NT2/D1 (cell line): ENCODE measurements around the gene EFCAB6.

ENCODE experiments used
- SUZ12 ChIP-seq: IDR thresholded peaks from 2 replicates; pipeline ENCODE4 v1.6.1; 2011; ENCODE audit not compliant: insufficient read length, insufficient read depth; ENCODE audit errors: extremely low read depth
- YY1 ChIP-seq: IDR thresholded peaks from 2 replicates; pipeline ENCODE4 v1.6.1; 2011; ENCODE audit not compliant: insufficient read length, insufficient read depth
- ZNF274 ChIP-seq: IDR thresholded peaks from 2 replicates; pipeline ENCODE4 v1.6.1; 2011; ENCODE audit warnings: mild to moderate bottlenecking, low read depth, low read length

DNA sequence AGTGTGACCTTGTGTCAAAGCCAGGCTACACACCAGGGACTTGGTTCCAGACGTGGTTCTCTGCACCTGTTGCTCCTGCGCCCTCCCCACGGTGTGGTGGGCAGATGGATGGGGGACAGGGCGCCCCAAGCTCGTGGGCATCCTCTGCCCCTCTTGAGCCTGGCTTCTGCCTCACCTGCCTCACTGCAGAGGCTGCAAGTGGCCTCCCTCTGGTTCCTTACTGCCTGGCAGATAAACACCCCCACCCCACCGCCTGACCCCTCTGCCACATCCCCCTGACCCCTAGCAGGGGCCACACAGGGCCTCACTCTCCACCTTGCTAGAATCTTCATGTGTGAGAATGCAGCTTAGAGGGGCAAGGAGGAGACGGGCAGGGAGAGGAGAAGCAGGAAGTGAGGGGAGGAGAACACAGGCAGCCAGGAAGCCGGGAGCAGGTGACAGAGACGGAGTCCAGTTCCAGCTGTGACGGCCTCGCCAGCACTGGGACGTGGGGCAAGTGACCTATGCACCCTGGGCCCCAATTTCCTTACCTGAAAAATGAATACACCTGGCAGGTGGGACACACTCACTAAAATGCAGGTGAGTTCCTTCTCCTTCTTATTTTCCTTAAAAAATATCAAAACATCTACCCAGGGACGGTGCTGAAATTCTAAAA, 178.3 kb downstream of the EFCAB6 start:
- TF ChIP-seq ZNF274 (no peak), YY1 (no peak), SUZ12 (no peak)
